Measurements from ENCODE around the gene OVOL2. TPM values are rescaled to one million over a fixed set of nuclear protein-coding genes. Genes with fewer than 3 reads are reported as not detected.

The OVOL2 gene
- total and polyA plus RNA-seq, 2 of the 8 experiments (the other 6 are each of a cell fraction or from before 2014, with no cell fraction given), result 11.0 to 11.4 TPM

- H3K9ac ChIP-seq (replicated peaks in 1 of 4; ENCODE audit: extremely low read depth in 1 of 4, low read depth in 3 of 4, low read length in 3 of 4), result no peak overlapping the region
- WGBS, 2 experiments (ENCODE audit: extremely low coverage in 1 of 2, insufficient coverage in 1 of 2, insufficient read length in 1 of 2, insufficient replicate concordance in 2 of 2, low coverage in 1 of 2, low lambda C conversion rate in 2 of 2, missing lambda C conversion rate in 1 of 2), result 91 to 100% methylated on average over 3 to 16 of the region's 21 CpGs
- no peak overlapping the region for H4K8ac ChIP-seq (ENCODE audit: extremely low read depth, insufficient read depth, low read length)
- H2BK12ac ChIP-seq (ENCODE audit: low read depth, low read length), result no peak overlapping the region
- H3K4me1 ChIP-seq (replicated peaks in 1 of 4; ENCODE audit: control insufficient read depth in 3 of 4, insufficient read depth in 4 of 4, low read length in 3 of 4), result no peaks in the 10 kb centered on the region; a peak in 1 of 7 replicates
- no peaks in the 10 kb centered on the region for H3K23me2 ChIP-seq (ENCODE audit: low read depth, low read length)
- H2AK5ac ChIP-seq (ENCODE audit: low read depth, low read length), result no peak overlapping the region
- FAIRE-seq (no peak), DNase-seq (ENCODE audit: low read depth in 1 of 2, low spot score in 2 of 2) (no peak)
- no peaks in the 10 kb centered on the region for H3K79me1 ChIP-seq (ENCODE audit: low read depth, low read length)
- no peaks in the 10 kb centered on the region for H3K9me3 ChIP-seq (ENCODE audit: insufficient read depth in 2 of 2, low read depth in 1 of 2, low read length in 1 of 2)
- H4K91ac ChIP-seq (replicated peaks; ENCODE audit: insufficient read length, low read length), result no peak overlapping the region
- no peak overlapping the region for H3K18ac ChIP-seq (ENCODE audit: extremely low read depth, low read length)
- no peak overlapping the region for H4K5ac ChIP-seq (ENCODE audit: insufficient read length, low read depth, low read length)
- H3K4me3 ChIP-seq (ENCODE audit: extremely low read depth in 1 of 4, insufficient read depth in 2 of 4, low read depth in 3 of 4, low read length in 4 of 4), result no peak overlapping the region
- no peak overlapping the region for H2BK120ac ChIP-seq (replicated peaks; ENCODE audit: low read depth, low read length)
- no peak overlapping the region for H3K4ac ChIP-seq (replicated peaks; ENCODE audit: insufficient read length, low read depth, low read length)
- no peaks in the 10 kb centered on the region; a peak in 2 of 8 replicates for H3K36me3 ChIP-seq (ENCODE audit: control insufficient read depth in 2 of 4, insufficient read depth in 4 of 4, low read length in 3 of 4)
- H3K27ac ChIP-seq (ENCODE audit: low read depth, low read length), result no peak overlapping the region
- no peaks in the 10 kb centered on the region for H3K27me3 ChIP-seq (replicated peaks in 1 of 4; ENCODE audit: control insufficient read depth in 3 of 4, extremely low read depth in 1 of 4, insufficient read depth in 3 of 4, low read length in 3 of 4)
- ChIA-PET POLR2A (ENCODE audit: partially characterized antibody) (interaction anchor here (0.6 kb wide), 1 partner anchor 26 kb away, joined by 4 read pairs; no protein-coding TSS in a partner anchor), CTCF (ENCODE audit: partially characterized antibody) (no interaction called here)
- no peak overlapping the region for H3K56ac ChIP-seq (replicated peaks; ENCODE audit: insufficient read length, low read depth, low read length)
- no peak for TF ChIP-seq JUN (IDR thresholded peaks at IDR 0.05; ENCODE audit: low read depth, low read length)
- no peak for TF ChIP-seq POLR2AphosphoS5 (IDR thresholded peaks at IDR 0.05; ENCODE audit: low read depth, low read length)
- TF ChIP-seq EP300 (IDR thresholded peaks at IDR 0.05; ENCODE audit: borderline replicate concordance in 1 of 2, low read depth in 2 of 2, low read length in 2 of 2), result no peak
- TF ChIP-seq SIN3A (conservative IDR thresholded peaks at IDR 0.05 in 1 of 2, IDR thresholded peaks at IDR 0.05 in 1 of 2; ENCODE audit: low read depth in 1 of 2, low read length in 2 of 2), result no peak
- no peak for TF ChIP-seq KDM1A (IDR thresholded peaks at IDR 0.05; ENCODE audit: borderline replicate concordance, low read length)
- H3K14ac ChIP-seq (ENCODE audit: insufficient read length), result no peak overlapping the region
- no peak overlapping the region for H3K4me2 ChIP-seq (ENCODE audit: insufficient read depth in 1 of 2, low read depth in 2 of 2, low read length in 2 of 2)
- no peak overlapping the region for H3K23ac ChIP-seq (ENCODE audit: insufficient read length)
- H2BK15ac ChIP-seq (ENCODE audit: low read length), result no peak overlapping the region
- no peak overlapping the region for H2BK5ac ChIP-seq (ENCODE audit: low read depth, low read length)
- no peaks in the 10 kb centered on the region for H4K20me1 ChIP-seq (replicated peaks in 1 of 2; ENCODE audit: control insufficient read depth in 1 of 2, insufficient read depth in 2 of 2, low read length in 2 of 2)
- H2AFZ ChIP-seq (ENCODE audit: low read length), result no peak overlapping the region
- H3K79me2 ChIP-seq (ENCODE audit: control insufficient read depth in 1 of 2, insufficient read depth in 2 of 2, low read length in 2 of 2), result no peaks in the 10 kb centered on the region
- H2BK20ac ChIP-seq (ENCODE audit: low read length), result no peak overlapping the region
Observed at GRCh38 chr20:18011951-18012645, 45.6 kb downstream of the OVOL2 start.
